GM12891 (cell line): Measurements from ENCODE around the gene CTSE.

Experiments
- PAX5 ChIP-seq: IDR thresholded peaks from 2 replicates; pipeline ENCODE4 v1.6.1; 2011; ENCODE audit warnings: low read length, moderate library complexity, mild to moderate bottlenecking; ENCODE audit not compliant: insufficient read depth, severe bottlenecking
- POLR2A ChIP-seq: IDR thresholded peaks from 2 replicates; pipeline ENCODE4 v1.6.1; 2011; ENCODE audit warnings: low read depth, low read length, control low read depth
- POLR2AphosphoS5 ChIP-seq: IDR thresholded peaks from 2 replicates; pipeline ENCODE4 v1.6.1; 2011; ENCODE audit warnings: low read depth, low read length, control low read depth
- POU2F2 ChIP-seq: IDR thresholded peaks from 2 replicates; pipeline ENCODE4 v1.6.1; 2011; ENCODE audit warnings: low read depth, mild to moderate bottlenecking, control low read depth, low read length, moderate library complexity
- SPI1 ChIP-seq: IDR thresholded peaks from 2 replicates; pipeline ENCODE4 v1.6.1; 2011; ENCODE audit warnings: low read depth, low read length, control low read depth
- TAF1 ChIP-seq: IDR thresholded peaks from 2 replicates; pipeline ENCODE4 v1.6.1; 2011; ENCODE audit warnings: low read depth, low read length, control low read depth

GRCh38 chr1:205959789-205960188 lies 63.9 kb downstream of the CTSE start:
- TF ChIP-seq PAX5 (no peak), POLR2A (no peak), TAF1 (no peak), POLR2AphosphoS5 (no peak), SPI1 (no peak), POU2F2 (no peak)
